Kidney tubule cell (primary cell): ENCODE data around the gene CDADC1.
A peak's percentile ranks its signal among the peaks of the same experiment; 100 is the strongest.
"Not testable (repeated sequence)": the region's sequence is repeated elsewhere in the genome, so short reads cannot be mapped to it uniquely, and the experiment has no call there.

Experiments
- DNase-seq: peaks from one replicate; pipeline ENCODE4 v3.0.0-alpha.2; 2018; ENCODE audit warnings: low spot score

CDADC1 gene

GRCh38 chr13:49238621-49239020 lies 9.1 kb upstream of the CDADC1 start:
- peak; percentile 11 for DNase-seq

- DNase-seq = peak; percentile 34
Observed at GRCh38 chr13:49240017-49240416, 7.7 kb upstream of the CDADC1 start.

- no peak for DNase-seq
Observed at GRCh38 chr13:49241296-49241695, 6.4 kb upstream of the CDADC1 start.

GRCh38 chr13:49245101-49245500 lies 2.6 kb upstream of the CDADC1 start:
- no peak for DNase-seq

- DNase-seq = no peak
Observed at GRCh38 chr13:49246850-49247642, 679 bp upstream of the CDADC1 start.

- peak; percentile 10 for DNase-seq
Observed at GRCh38 chr13:49248622-49249002, 887 bp downstream of the CDADC1 start.

- DNase-seq = no peak
Observed at GRCh38 chr13:49251326-49251725, 3.6 kb downstream of the CDADC1 start.

GRCh38 chr13:49253310-49253709 lies 5.6 kb downstream of the CDADC1 start:
- DNase-seq = no peak

- no peak for DNase-seq
Observed at GRCh38 chr13:49254007-49254406, 6.3 kb downstream of the CDADC1 start.

- DNase-seq = no peak
Observed at GRCh38 chr13:49256841-49257240, 9.1 kb downstream of the CDADC1 start.

GRCh38 chr13:49258089-49258796 lies 10.5 kb downstream of the CDADC1 start:
- DNase-seq = no peak

GRCh38 chr13:49259586-49259985 lies 11.9 kb downstream of the CDADC1 start:
- DNase-seq = no peak

- no peak for DNase-seq
Observed at GRCh38 chr13:49262634-49263033, 14.9 kb downstream of the CDADC1 start.

- DNase-seq = no peak
Observed at GRCh38 chr13:49265822-49266221, 18.1 kb downstream of the CDADC1 start.

- no peak for DNase-seq
Observed at GRCh38 chr13:49271264-49271663, 23.5 kb downstream of the CDADC1 start.

GRCh38 chr13:49272296-49272695 lies 24.6 kb downstream of the CDADC1 start:
- DNase-seq = no peak

GRCh38 chr13:49278211-49278610 lies 30.5 kb downstream of the CDADC1 start:
- DNase-seq = no peak

- DNase-seq = no peak
Observed at GRCh38 chr13:49279112-49279511, 31.4 kb downstream of the CDADC1 start.

GRCh38 chr13:49279885-49280284 lies 32.2 kb downstream of the CDADC1 start:
- DNase-seq = no peak

- DNase-seq = no peak
Observed at GRCh38 chr13:49287995-49288394, 40.3 kb downstream of the CDADC1 start.

GRCh38 chr13:49288458-49288857 lies 40.7 kb downstream of the CDADC1 start:
- no peak for DNase-seq

GRCh38 chr13:49292742-49293486 lies 45.2 kb downstream of the CDADC1 start:
- DNase-seq = peak; percentile 25

GRCh38 chr13:49294723-49295122 lies 47.0 kb downstream of the CDADC1 start:
- not testable (repeated sequence) for DNase-seq
